Mucosa of descending colon (tissue), 3 donors: ENCODE data around the gene GAREM2. TPM values are rescaled to one million over a fixed set of nuclear protein-coding genes. Genes with fewer than 3 reads are reported as not detected.

Experiments
- ATAC-seq: fragments of 200-7000 bp; cut with Tn5 transposase; one replicate; pipeline ENCODE4 v1.9.1; 2020; ENCODE audit warnings: mild to moderate bottlenecking, moderate library complexity
- DNase-seq, 3 donors: peaks; one replicate each; pipeline ENCODE4 v3.0.0-alpha.2; 2020
- H3K36me3 ChIP-seq: fragments of 200-600 bp; one replicate; pipeline ENCODE4 v1.8.0; 2021; ENCODE audit warnings: low read depth, mild to moderate bottlenecking
- H3K4me1 ChIP-seq: fragments of 200-600 bp; one replicate; pipeline ENCODE4 v1.8.0; 2021; ENCODE audit warnings: low read depth, mild to moderate bottlenecking
- H3K4me3 ChIP-seq: fragments of 200-600 bp; one replicate; pipeline ENCODE4 v1.8.0; 2021; ENCODE audit warnings: mild to moderate bottlenecking
- H3K9me3 ChIP-seq: fragments of 200-600 bp; one replicate; pipeline ENCODE4 v1.8.0; 2021; ENCODE audit warnings: mild to moderate bottlenecking
- intact Hi-C, 2 donors: fragments of 100-400 bp; cut with DNase I in 1 of 2; cut with micrococcal nuclease in 1 of 2; formaldehyde crosslinking; loops; one replicate each; pipeline versions ENCODE4 v1.11.0 to v1.11.1; 2022; cut with DNase I, micrococcal nuclease
- total RNA-seq, 3 donors: library from RNA; stranded (reverse); fragmentation: NEBNext Ultra II Directional in 2 of 3; extraction: Animal tissue kit (Norgen Biotek cat#: 25700) in 2 of 3; gene quantifications; one replicate each; pipeline versions ENCODE4 v1.2.1 to v1.2.4, GENCODE V29; 2021 to 2023
- TF ChIP-seq, protein P1 (sequence below): fragments of 200-600 bp; IDR thresholded peaks from one replicate; pipeline ENCODE4 v1.8.0; 2022; ENCODE audit warnings: antibody characterized with exemption, mild to moderate bottlenecking
- donor health status: DM: no; HTN: no; CAD: no; lungs with moderate emphysema.
- donor health status: DM: no; HTN: no; CAD: no.
- donor health status: DM: no; HTN: yes; CAD: no.

The GAREM2 gene
- total RNA-seq, 3 donors from 2014 or later, result 4.0 to 8.8 (median 6.7) TPM

DNA sequence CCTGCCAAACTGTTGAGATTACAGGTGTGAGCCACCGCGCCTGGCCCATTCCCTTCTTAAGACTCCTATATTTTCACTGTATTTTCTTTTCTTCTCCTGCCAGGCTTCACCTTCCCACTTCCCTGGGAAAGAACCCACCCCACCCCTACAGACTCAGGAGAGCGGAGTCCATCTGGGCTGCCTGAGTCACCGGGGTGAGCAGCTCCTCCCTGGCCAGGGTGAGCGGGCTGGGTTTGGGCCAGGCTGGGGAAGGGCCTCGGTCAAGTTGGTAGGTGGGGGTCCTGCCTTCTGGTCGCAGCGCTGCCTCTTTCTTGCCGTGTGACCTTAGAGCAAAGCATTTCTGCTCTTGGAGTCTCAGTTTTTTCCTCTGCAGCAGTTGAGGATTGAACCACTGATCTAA is 2.1 kb upstream of the GAREM2 start:
- no peaks in the 10 kb centered on the region for H3K36me3 ChIP-seq
- no peaks in the 10 kb centered on the region for H3K9me3 ChIP-seq
- intact Hi-C loops, result no loop called here
- ATAC-seq (peak; percentile 48), DNase-seq (no peak)
- no peak overlapping the region for H3K4me3 ChIP-seq
- peaks cover 11% of the 10 kb centered on the region for H3K4me1 ChIP-seq
- TF ChIP-seq, protein P1, sequence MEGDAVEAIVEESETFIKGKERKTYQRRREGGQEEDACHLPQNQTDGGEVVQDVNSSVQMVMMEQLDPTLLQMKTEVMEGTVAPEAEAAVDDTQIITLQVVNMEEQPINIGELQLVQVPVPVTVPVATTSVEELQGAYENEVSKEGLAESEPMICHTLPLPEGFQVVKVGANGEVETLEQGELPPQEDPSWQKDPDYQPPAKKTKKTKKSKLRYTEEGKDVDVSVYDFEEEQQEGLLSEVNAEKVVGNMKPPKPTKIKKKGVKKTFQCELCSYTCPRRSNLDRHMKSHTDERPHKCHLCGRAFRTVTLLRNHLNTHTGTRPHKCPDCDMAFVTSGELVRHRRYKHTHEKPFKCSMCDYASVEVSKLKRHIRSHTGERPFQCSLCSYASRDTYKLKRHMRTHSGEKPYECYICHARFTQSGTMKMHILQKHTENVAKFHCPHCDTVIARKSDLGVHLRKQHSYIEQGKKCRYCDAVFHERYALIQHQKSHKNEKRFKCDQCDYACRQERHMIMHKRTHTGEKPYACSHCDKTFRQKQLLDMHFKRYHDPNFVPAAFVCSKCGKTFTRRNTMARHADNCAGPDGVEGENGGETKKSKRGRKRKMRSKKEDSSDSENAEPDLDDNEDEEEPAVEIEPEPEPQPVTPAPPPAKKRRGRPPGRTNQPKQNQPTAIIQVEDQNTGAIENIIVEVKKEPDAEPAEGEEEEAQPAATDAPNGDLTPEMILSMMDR, result no peak

- no peak for ATAC-seq
- H3K4me3 ChIP-seq, result no peak overlapping the region
- intact Hi-C loops, result no loop called here
These were observed 558 bp upstream of the GAREM2 start for GRCh38 chr2:26172189-26172870.

DNA sequence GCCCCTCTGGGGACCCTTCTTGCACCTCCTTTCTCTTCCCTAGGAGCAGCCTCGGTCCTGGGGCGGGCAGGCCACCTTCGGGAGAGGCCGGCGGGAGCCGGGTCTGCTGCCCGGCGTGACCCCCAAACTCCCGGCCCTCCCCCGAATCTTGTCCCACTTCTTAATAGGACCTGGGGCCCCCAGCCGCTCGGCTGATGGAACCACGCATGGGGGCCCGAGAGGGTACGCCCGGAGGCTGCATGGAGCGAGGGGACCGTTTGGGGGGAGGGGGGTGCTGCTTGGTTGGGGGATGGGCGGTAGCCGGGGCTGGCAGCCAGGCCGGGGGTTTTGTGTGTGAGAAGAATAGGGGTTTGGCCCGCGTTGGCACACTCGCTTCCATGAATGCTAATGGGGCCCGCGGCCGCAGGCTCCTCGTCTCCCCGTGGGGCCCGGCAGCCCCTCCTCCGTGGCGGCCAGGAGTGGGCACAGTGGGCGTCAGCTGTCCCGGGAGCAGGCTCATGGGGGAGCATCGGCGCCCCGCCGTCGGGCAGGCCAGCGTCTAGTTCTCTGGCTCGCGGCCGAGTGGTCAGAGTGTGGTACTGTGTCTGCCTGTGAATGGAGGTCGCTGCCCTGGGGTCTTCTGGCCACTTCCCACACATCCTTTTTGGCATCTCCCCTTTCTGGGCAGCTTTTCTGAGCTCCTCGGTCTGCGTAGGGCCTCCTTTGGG is 1.0 kb downstream of the GAREM2 start:
- Histone ChIP-seq H3K9me3 (no peaks in the 10 kb centered on the region), H3K36me3 (no peaks in the 10 kb centered on the region), H3K4me3 (no peak overlapping the region), H3K4me1 (peaks cover 11% of the 10 kb centered on the region)
- TF ChIP-seq, protein P1, result no peak
- intact Hi-C loops, result no loop called here
- ATAC-seq (no peak), DNase-seq (no peak)

More at GRCh38 chr2:26172189-26172870, 558 bp upstream of the GAREM2 start:
- H3K4me1 ChIP-seq, result peaks cover 11% of the 10 kb centered on the region
- no peaks in the 10 kb centered on the region for H3K36me3 ChIP-seq
- no peak for DNase-seq
- TF ChIP-seq, protein P1, result no peak
- no peaks in the 10 kb centered on the region for H3K9me3 ChIP-seq

DNA sequence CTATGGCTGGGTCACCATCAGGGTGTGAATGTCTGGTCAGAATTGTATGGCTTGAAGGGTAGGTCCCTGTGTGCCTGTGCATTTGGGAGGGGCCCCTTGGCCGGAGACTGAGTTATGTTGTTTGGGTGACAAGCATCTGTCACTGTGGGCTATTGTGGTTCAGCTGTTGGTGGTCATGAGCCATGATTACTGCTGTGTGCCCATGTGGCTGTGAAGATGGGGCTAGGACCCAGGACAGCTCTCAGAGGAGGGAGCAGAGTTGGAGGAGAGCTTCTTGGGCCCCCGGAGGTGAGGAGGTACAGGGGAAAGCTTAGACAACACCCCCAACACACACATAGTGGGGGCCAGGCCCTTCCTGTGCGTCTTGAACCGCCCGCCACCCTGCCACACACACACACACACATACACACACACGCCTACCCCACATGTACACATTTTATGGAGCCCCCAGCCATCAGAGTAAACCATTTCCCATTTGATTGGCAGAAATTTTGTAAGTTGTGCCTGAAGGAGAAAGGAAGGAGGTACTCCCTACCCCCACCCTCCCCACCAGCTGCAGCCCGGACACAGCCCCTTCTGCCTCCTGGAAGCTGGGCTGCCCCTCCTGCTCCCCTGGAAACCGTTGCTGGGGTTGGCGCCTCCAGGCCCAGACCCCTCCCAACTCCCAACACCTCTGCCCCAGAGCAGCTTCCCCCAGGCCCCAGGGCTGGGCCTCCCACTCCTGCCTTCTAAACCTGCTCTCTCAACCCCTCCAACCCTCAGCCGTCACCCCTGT is 2.0 kb downstream of the GAREM2 start:
- DNase-seq (no peak), ATAC-seq (no peak)
- peaks cover 17% of the 10 kb centered on the region for H3K4me1 ChIP-seq
- intact Hi-C loops, result no loop called here
- TF ChIP-seq, protein P1, result no peak
- H3K4me3 ChIP-seq, result no peak overlapping the region
- H3K36me3 ChIP-seq, result no peaks in the 10 kb centered on the region
- H3K9me3 ChIP-seq, result no peaks in the 10 kb centered on the region

DNA sequence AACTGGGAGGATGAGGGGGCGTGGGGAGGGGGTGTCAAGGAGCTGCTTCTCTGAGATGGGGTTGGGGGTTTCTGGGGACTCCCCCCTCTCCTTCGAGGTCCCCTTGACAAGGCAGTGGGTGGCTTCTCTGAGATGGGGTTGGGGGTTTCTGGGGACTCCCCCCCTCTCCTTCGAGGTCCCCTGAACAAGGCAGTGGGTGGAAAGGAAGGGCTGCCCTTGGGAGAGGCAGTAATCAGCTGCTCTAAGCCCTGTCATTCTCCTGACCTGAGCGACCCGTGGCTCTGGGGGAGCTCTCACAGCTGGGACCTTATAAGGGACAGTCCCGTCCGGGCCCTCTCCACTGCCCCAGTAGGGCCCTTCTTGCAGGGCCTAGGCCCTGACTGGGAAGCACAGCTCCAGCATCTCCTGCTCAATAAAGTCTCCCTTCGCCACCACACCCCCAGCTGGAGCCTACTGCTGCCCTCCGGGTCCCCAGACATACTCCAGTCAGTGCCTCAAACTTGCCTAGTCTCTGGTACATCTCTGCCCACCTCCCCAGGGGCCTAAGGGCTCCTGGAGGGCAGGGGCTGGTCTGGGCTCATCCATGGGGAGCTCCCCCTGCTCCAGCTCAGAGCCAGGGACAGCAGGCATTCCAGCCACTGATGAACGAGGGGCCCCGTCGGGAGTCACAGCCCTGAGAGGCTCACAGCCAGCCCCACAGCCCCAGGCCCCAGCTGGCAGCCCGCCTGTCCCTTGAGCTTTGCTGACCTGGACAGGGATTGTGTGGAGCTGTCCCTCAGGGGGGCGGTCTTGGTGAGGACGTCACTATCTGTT is 2.8 kb downstream of the GAREM2 start:
- H3K36me3 ChIP-seq, result no peaks in the 10 kb centered on the region
- ATAC-seq (no peak), DNase-seq (no peak)
- intact Hi-C loops, result no loop called here
- TF ChIP-seq, protein P1, result no peak
- H3K9me3 ChIP-seq, result no peaks in the 10 kb centered on the region
- H3K4me1 ChIP-seq, result peaks cover 17% of the 10 kb centered on the region
- no peak overlapping the region for H3K4me3 ChIP-seq
